Fibroblast of villous mesenchyme (primary cell): ENCODE data around the gene AJAP1. TPM values are rescaled to one million over a fixed set of nuclear protein-coding genes. Genes with fewer than 3 reads are reported as not detected.

ENCODE experiments used
- DNase-seq: peaks from one replicate; pipeline ENCODE4 v3.0.0-alpha.2; 2010; ENCODE audit warnings: low read depth
- H3K4me3 ChIP-seq: 2 replicates; pipeline ENCODE4 v1.5.1; 2011; ENCODE audit warnings: low read depth, mild to moderate bottlenecking, low read length
- total RNA-seq: library from RNA; depleted of rRNA; stranded (reverse); fragments of >200 nt; gene quantifications from 2 replicates; pipeline ENCODE4 v1.2.3, GENCODE V29; 2012
- TF ChIP-seq, protein P1 (sequence below): IDR thresholded peaks from 2 replicates; pipeline ENCODE4 v1.5.1; 2012; ENCODE audit warnings: low read depth, mild to moderate bottlenecking, low read length; ENCODE audit not compliant: insufficient read depth

AJAP1 gene
- total RNA-seq, 1 donor = under 0.01 TPM

DNA sequence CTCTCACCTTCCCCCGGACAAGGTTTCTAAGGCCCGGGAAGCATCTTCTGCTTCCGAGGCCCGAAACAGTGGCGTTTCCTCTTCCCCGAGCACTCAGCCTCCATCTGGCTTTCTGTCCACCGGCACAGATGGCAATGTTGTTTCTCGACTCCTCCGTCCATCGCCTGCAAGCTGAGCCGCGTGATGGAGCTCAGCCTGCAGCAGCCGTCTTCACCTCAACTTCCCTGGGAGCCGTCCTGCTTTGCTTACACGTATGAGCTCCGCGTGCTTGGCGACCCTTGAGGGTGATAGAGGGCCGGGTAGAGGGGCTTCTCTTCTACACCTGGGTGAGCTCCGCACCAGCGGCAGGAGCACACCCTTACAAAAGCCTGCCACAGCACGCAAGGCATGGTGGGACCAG lies 80.4 kb downstream of the AJAP1 start:
- no peak for DNase-seq
- TF ChIP-seq, protein P1, sequence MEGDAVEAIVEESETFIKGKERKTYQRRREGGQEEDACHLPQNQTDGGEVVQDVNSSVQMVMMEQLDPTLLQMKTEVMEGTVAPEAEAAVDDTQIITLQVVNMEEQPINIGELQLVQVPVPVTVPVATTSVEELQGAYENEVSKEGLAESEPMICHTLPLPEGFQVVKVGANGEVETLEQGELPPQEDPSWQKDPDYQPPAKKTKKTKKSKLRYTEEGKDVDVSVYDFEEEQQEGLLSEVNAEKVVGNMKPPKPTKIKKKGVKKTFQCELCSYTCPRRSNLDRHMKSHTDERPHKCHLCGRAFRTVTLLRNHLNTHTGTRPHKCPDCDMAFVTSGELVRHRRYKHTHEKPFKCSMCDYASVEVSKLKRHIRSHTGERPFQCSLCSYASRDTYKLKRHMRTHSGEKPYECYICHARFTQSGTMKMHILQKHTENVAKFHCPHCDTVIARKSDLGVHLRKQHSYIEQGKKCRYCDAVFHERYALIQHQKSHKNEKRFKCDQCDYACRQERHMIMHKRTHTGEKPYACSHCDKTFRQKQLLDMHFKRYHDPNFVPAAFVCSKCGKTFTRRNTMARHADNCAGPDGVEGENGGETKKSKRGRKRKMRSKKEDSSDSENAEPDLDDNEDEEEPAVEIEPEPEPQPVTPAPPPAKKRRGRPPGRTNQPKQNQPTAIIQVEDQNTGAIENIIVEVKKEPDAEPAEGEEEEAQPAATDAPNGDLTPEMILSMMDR = no peak
- no peak overlapping the region for H3K4me3 ChIP-seq

- H3K4me3 ChIP-seq = no peak overlapping the region
- TF ChIP-seq, protein P1 = no peak
- DNase-seq = no peak
These were observed 81.8 kb downstream of the AJAP1 start for GRCh38 chr1:4736254-4736653.

- TF ChIP-seq, protein P1 = no peak
- no peak for DNase-seq
- H3K4me3 ChIP-seq = no peak overlapping the region
These were observed 87.5 kb downstream of the AJAP1 start for GRCh38 chr1:4741876-4742423.

GRCh38 chr1:4743978-4744750 lies 89.8 kb downstream of the AJAP1 start:
- H3K4me3 ChIP-seq = no peak overlapping the region
- TF ChIP-seq, protein P1 = no peak
- no peak for DNase-seq

- no peak for DNase-seq
- H3K4me3 ChIP-seq = no peak overlapping the region
- TF ChIP-seq, protein P1 = no peak
These were observed 91.2 kb downstream of the AJAP1 start for GRCh38 chr1:4745560-4745959.

DNA sequence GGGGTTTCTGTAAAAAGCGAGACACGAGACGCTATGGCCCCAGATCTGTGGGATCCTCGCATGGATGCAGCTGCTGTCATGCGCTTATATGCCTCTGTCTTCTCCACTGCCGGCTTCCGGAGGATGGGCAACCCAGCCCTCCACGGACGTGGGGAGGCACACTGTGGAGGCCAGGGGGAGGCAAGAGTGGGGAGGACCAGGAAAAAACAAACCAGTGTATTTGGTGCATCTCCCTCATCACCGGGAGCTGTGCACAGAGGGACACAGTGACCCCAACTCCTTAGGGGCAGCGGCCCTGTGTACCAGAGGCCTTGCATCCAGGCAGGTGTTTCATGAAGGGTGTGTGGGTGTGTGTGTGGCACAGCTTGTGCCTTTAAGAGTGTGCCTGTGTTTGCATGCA lies 95.0 kb downstream of the AJAP1 start:
- H3K4me3 ChIP-seq = no peak overlapping the region
- DNase-seq = no peak
- TF ChIP-seq, protein P1 = no peak

DNA sequence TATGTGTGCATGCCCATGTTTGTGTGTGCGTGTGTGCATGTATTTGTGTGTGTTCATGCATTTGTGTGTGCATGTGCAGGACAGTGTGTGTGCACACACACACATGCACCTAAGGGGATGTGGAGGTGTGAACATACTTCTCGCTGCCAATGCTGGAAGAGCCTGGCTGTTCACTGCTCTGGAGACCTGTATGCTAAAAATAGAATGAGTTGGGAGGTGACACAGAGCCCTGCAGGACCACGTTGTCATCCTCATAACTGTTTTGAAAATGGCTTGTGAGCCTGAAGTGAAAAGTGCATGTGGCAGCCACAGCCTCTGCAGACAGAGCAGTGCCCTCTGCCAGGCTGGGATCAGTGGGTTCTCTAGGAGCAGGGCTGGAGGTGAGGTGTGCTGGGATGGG lies 95.8 kb downstream of the AJAP1 start:
- TF ChIP-seq, protein P1 = no peak
- no peak for DNase-seq
- no peak overlapping the region for H3K4me3 ChIP-seq
